HL-60 (cell line): ENCODE results near the gene KIFC1.

Experiments
- DNase-seq, 2 experiments: peaks; one replicate each; pipeline ENCODE4 v3.0.0-alpha.2; 2010 to 2020; ENCODE audit warnings: low read depth in 1 of 2, low spot score in 1 of 2
- H3K27ac ChIP-seq: fragments of 250-450 bp; sonication (Bioruptor Pico); replicated peaks from 2 replicates; pipeline ENCODE4 v1.5.1; 2020; ENCODE audit warnings: mild to moderate bottlenecking, moderate library complexity
- H3K27me3 ChIP-seq: fragments of 250-450 bp; sonication (Bioruptor Pico); 2 replicates; pipeline ENCODE4 v1.5.1; 2021; ENCODE audit warnings: mild to moderate bottlenecking, moderate library complexity; ENCODE audit not compliant: insufficient read depth, poor library complexity, severe bottlenecking
- H3K4me3 ChIP-seq: replicated peaks from 2 replicates; pipeline ENCODE4 v1.5.1; 2011; ENCODE audit warnings: mild to moderate bottlenecking, control low read depth, low read length; ENCODE audit not compliant: insufficient read depth
- CTCF ChIP-seq: IDR thresholded peaks from one replicate; pipeline ENCODE4 v1.5.1; 2011; ENCODE audit warnings: low read length, control low read depth, inconsistent platforms; ENCODE audit not compliant: insufficient read depth
- GABPA ChIP-seq: IDR thresholded peaks from 2 replicates; pipeline ENCODE4 v1.6.1; 2012; ENCODE audit warnings: low read depth
- POLR2AphosphoS5 ChIP-seq: IDR thresholded peaks from 2 replicates; pipeline ENCODE4 v1.6.1; 2012; ENCODE audit warnings: low read depth
- REST ChIP-seq: IDR thresholded peaks from 2 replicates; pipeline ENCODE4 v1.6.1; 2012; ENCODE audit warnings: low read depth; ENCODE audit not compliant: insufficient replicate concordance
- SPI1 ChIP-seq: IDR thresholded peaks from 2 replicates; pipeline ENCODE4 v1.6.1; 2012; ENCODE audit warnings: low read depth, mild to moderate bottlenecking, borderline replicate concordance

KIFC1 gene

GRCh38 chr6:33411632-33412005 lies 20.0 kb downstream of the KIFC1 start:
- H3K27ac ChIP-seq: no peak overlapping the region; the same call in 1 of the 2 replicates
- H3K4me3 ChIP-seq: peak overlapping the region; percentile 69
- no peaks in the 10 kb centered on the region for H3K27me3 ChIP-seq
- TF ChIP-seq POLR2AphosphoS5 (no peak), GABPA (no peak), CTCF (no peak), SPI1 (no peak), REST (no peak)
- no peak for DNase-seq

- no peak overlapping the region for H3K4me3 ChIP-seq
- no peak for DNase-seq
- no peak for TF ChIP-seq POLR2AphosphoS5
- TF ChIP-seq CTCF: no peak
- TF ChIP-seq REST: no peak
- no peak for TF ChIP-seq SPI1
- no peak for TF ChIP-seq GABPA
- no peak overlapping the region for H3K27ac ChIP-seq
- no peaks in the 10 kb centered on the region for H3K27me3 ChIP-seq
Measured at GRCh38 chr6:33412140-33413009, 20.8 kb downstream of the KIFC1 start.

DNA sequence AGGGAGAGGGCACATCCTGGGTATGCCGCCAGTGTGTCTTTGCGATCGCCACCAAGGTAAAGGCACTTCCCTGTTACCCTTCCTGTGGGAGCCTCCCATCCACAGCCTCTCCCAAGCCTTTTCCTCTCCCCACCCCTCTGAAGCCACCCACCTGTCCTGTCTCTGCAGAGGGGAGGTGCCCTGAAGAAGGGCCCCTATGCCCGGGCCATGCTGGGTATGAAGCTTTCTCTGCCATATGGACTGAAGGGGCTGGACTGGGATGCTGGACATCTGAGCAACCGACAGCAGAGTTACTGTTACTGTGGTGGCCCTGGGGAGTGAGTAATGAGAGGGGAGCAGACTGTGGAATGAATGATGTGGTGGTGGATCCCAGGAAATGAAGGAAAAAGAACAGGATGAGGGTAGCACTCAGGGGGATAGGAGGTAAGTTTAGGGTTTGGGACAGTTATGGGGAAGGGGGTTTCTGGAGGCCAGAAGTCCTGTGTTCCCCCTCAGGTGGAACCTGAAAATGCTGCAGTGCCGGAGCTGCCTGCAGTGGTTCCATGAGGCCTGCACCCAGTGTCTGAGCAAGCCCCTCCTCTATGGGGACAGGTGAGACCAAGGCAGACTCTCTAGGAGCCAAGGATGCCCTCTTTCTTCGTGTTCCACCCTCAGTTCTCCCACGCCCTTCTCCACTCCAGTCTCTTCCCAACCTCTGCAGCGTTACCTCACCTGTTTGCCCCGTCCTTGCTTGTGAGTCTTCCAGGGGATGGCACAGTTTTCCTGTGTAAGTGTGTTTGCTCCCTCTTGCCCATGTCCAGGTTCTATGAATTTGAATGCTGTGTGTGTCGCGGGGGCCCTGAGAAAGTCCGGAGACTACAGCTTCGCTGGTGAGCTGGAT lies 21.9 kb downstream of the KIFC1 start:
- no peak for DNase-seq
- Histone ChIP-seq H3K27ac (no peak overlapping the region), H3K27me3 (no peaks in the 10 kb centered on the region), H3K4me3 (no peak overlapping the region)
- TF ChIP-seq REST (no peak), CTCF (no peak), GABPA (no peak), SPI1 (no peak), POLR2AphosphoS5 (no peak)
